AG10803 (cell line): ENCODE measurements around the gene ANKRD22.
"Not testable (repeated sequence)": the region's sequence is repeated elsewhere in the genome, so short reads cannot be mapped to it uniquely, and the experiment has no call there.

Experiments used
- DNase-seq: peaks from one replicate; pipeline ENCODE4 v3.0.0; 2010; ENCODE audit warnings: low read depth
- H3K4me3 ChIP-seq: 2 replicates; pipeline ENCODE4 v1.5.1; 2011; ENCODE audit warnings: mild to moderate bottlenecking, low read length, control low read depth
- TF ChIP-seq, protein P1 (sequence below): conservative IDR thresholded peaks from 2 replicates; pipeline ENCODE4 v1.5.1; 2011; ENCODE audit warnings: mild to moderate bottlenecking, low read length, control low read depth, inconsistent platforms

ANKRD22 gene

DNA sequence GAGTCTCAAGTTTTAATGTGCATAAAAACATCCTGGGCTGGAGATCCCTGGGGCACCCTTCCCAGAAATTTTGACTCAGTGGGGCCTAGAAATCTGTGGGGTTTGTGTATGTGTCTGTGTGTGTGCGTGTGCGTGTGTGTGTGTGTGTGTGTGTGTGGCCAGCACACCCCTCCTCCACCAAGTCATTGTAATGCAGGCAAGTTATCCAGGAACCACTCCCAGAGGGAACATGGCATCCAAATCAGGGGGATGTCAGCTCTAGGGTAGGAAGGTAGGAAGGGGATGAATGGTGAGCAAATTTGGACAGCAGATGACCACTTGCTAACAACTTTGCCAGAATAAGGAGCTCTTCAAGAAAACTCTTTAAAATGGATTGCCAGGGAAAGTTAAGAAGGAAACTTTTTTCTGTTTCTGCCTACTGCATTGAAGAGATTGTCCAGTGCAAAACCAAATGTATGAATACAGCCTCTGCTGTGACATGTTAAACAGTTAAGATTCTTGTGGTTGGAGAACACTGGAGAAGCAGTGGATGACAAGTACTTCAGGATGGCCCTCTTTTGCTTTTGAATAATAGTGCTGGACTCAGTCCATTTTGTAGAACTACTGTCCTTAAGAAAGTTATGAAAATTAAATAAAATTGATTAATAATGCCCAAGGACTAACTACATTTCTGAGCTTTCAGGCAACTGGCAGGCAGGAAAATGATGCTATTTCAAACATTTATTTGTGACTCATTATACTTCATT, 40.8 kb upstream of the ANKRD22 start:
- peak; percentile 85 for DNase-seq
- TF ChIP-seq, protein P1, sequence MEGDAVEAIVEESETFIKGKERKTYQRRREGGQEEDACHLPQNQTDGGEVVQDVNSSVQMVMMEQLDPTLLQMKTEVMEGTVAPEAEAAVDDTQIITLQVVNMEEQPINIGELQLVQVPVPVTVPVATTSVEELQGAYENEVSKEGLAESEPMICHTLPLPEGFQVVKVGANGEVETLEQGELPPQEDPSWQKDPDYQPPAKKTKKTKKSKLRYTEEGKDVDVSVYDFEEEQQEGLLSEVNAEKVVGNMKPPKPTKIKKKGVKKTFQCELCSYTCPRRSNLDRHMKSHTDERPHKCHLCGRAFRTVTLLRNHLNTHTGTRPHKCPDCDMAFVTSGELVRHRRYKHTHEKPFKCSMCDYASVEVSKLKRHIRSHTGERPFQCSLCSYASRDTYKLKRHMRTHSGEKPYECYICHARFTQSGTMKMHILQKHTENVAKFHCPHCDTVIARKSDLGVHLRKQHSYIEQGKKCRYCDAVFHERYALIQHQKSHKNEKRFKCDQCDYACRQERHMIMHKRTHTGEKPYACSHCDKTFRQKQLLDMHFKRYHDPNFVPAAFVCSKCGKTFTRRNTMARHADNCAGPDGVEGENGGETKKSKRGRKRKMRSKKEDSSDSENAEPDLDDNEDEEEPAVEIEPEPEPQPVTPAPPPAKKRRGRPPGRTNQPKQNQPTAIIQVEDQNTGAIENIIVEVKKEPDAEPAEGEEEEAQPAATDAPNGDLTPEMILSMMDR, result no peak
- H3K4me3 ChIP-seq, result no peak overlapping the region

- TF ChIP-seq, protein P1, result no peak
- no peak for DNase-seq
- H3K4me3 ChIP-seq, result no peak overlapping the region
Measured at GRCh38 chr10:88890681-88891381, 39.2 kb upstream of the ANKRD22 start.

DNA sequence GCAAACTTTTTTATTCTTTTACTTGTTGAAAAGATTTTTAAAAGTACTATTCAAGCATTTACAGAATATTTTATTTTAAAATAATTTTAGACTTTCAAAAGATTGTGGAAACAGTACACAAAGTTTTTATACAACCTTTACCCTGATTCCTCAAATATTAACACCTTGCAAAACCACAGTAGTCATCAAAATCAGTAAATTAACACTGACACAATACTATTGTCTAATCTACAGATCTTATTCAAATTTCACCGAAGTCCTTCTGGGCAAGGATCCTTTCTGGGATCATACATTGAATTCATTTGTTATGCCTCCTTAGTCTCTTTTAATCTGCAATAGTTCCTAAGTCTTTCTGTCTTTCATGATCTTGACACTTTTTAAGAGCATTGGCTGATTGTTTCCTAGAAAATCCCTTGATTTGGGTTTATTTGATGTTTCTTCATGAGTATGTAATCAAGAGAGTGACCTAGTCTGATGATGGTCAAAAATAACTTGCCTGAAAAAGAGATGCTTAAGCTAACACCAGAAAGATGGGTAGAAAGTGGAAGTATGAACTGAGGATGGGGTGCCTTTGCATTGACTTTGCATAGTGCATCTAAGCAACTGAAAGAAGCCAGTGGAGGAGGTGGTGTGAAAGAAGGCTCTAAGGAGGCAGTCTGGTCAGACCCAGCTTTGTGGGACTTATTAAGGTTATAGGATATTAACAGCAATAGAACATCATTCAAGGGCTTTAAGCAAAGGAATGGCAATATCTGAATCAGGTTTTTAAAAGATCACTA, 38.1 kb upstream of the ANKRD22 start:
- TF ChIP-seq, protein P1, result no peak
- H3K4me3 ChIP-seq, result no peak overlapping the region
- no peak for DNase-seq

DNA sequence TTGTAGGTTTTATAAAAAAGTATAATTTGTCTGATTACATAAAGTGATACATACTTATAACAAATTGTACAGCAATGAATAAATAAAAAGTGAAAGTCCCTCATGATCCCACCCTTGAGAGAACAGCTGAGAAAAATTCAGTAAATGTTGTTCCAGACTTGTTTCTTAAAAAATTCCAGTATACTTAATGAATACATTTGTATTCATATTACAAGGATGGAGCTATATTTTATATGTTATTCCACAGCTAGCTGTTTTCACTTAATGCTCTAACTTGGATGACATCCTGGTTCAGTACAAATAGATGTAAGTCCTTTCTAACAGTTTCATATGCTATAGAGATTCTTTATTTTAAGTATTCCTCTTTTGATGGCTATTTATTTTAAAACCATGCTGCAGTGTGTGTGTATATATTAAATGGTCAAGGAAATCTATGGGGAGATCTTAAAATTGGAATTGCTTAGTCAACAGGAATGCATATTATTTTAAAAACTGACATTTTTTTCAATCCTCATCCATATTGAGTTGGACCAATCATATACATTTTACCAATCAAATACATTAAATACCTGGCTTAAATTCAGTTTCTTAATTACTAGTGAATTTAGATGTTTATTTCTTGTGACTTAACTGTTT, 37.3 kb upstream of the ANKRD22 start:
- TF ChIP-seq, protein P1, result no peak
- DNase-seq, result no peak
- no peak overlapping the region for H3K4me3 ChIP-seq

DNA sequence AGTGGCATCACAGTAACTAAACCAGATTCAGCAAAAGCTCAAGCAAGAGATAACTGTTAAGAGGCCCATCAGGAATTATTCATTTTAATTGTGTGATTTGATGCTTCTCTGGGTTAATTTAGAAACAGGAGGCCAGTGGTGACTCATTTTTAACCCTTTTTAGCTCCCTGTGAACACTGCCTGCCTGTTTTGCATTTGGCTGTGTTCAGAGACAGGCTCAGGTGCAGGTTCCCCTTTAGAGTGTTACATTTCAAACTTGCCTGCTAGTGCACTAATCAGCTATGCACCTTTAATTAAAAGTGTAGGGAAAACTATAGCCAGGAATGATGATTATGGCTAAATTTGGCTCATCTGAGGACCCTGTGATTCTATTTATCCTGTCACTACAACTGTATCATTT, 34.9 kb upstream of the ANKRD22 start:
- TF ChIP-seq, protein P1, result no peak
- no peak overlapping the region for H3K4me3 ChIP-seq
- no peak for DNase-seq

GRCh38 chr10:88883448-88883809, 31.8 kb upstream of the ANKRD22 start:
- H3K4me3 ChIP-seq, result no peak overlapping the region
- peak; percentile 22 for DNase-seq
- TF ChIP-seq, protein P1, result no peak

DNA sequence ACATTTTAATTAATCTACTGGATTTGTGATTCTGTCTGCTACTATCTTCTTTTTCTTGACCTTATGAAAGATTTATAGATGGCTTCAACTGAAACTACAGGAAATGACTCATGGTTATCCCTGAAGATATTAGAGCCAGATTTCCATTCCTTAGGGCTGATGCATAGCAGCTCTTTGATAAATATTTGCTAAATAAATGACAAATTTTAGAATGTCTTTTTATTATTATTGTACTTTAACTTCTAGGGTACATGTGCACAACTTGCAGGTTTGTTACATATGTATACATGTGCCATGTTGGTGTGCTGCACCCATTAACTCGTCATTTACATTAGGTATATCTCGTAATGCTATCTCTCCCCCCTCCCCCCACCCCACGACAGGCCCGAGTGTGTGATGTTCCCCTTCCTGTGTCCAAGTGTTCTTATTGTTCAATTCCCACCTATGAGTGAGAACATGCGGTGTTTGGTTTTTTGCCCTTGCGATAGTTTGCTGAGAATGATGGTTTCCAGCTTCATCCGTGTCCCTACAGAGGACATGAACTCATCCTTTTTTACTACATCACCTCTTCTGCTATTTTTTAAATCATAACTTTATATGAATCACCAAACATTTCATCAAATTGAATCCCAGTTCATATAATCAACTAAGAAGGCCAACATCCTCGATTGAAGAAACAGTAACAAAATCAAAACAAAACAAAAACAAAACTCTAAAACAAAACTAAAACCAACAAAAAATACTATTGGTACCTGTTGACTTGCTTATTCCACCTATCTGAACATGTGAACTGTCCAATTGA, 31.2 kb upstream of the ANKRD22 start:
- not testable (repeated sequence) for H3K4me3 ChIP-seq

More for the DNA sequence above, 31.2 kb upstream of the ANKRD22 start:
- DNase-seq, result peak; percentile 78
